Endothelial cell of umbilical vein (primary cell): ENCODE measurements around the gene LILRA6.

Experiments used
- JUN ChIP-seq: IDR thresholded peaks from 2 replicates; pipeline ENCODE4 v1.6.1; 2011; ENCODE audit warnings: borderline replicate concordance, low read depth; ENCODE audit not compliant: insufficient read length, insufficient read depth
- TF ChIP-seq, protein P1 (sequence below), 2 donors: IDR thresholded peaks; 1 replicate in 1 of 2; 2 replicates in 1 of 2; pipeline ENCODE4 v1.5.1; 2011; ENCODE audit warnings: low read length in 2 of 2, mild to moderate bottlenecking in 2 of 2, moderate library complexity in 2 of 2, control low read depth in 1 of 2, inconsistent platforms in 1 of 2, low read depth in 1 of 2; ENCODE audit not compliant: insufficient read depth in 1 of 2; ENCODE audit errors: extremely low read depth in 1 of 2

DNA sequence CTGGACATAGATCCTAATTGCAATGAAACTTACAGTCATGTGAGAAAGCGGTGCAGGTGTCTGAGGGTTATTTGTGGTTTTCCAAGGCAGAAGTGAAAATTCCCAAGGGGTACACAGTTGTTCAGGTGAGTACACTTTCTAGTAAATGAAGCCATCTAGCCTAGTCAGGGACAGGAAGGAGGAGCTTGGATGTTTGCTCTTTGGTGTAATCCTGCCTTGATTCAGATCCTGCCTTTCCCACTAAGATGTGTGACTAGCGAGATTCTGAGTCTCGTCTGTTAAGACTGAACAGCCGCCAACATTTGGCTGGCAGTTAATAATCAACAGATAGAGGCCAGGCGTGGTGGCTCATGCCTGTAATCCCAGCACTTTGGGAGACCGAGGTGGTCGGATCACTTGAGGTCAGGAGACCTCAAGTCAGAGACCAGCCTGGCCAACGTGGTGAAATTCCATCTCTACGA is 39.4 kb downstream of the LILRA6 start:
- TF ChIP-seq JUN = no peak
- TF ChIP-seq, protein P1, sequence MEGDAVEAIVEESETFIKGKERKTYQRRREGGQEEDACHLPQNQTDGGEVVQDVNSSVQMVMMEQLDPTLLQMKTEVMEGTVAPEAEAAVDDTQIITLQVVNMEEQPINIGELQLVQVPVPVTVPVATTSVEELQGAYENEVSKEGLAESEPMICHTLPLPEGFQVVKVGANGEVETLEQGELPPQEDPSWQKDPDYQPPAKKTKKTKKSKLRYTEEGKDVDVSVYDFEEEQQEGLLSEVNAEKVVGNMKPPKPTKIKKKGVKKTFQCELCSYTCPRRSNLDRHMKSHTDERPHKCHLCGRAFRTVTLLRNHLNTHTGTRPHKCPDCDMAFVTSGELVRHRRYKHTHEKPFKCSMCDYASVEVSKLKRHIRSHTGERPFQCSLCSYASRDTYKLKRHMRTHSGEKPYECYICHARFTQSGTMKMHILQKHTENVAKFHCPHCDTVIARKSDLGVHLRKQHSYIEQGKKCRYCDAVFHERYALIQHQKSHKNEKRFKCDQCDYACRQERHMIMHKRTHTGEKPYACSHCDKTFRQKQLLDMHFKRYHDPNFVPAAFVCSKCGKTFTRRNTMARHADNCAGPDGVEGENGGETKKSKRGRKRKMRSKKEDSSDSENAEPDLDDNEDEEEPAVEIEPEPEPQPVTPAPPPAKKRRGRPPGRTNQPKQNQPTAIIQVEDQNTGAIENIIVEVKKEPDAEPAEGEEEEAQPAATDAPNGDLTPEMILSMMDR (IDR thresholded peaks at IDR 0.05; ENCODE audit: extremely low read depth in 1 of 2, insufficient read depth in 1 of 2, low read depth in 1 of 2, low read length in 2 of 2) = no peak
